ENCODE data around the gene CMA1. TPM values are rescaled to one million over a fixed set of nuclear protein-coding genes. Genes with fewer than 3 reads are reported as not detected.
"Not testable (repeated sequence)": the region's sequence is repeated elsewhere in the genome, so short reads cannot be mapped to it uniquely, and the experiment has no call there.

CMA1 gene
- not detected for total RNA-seq

DNA sequence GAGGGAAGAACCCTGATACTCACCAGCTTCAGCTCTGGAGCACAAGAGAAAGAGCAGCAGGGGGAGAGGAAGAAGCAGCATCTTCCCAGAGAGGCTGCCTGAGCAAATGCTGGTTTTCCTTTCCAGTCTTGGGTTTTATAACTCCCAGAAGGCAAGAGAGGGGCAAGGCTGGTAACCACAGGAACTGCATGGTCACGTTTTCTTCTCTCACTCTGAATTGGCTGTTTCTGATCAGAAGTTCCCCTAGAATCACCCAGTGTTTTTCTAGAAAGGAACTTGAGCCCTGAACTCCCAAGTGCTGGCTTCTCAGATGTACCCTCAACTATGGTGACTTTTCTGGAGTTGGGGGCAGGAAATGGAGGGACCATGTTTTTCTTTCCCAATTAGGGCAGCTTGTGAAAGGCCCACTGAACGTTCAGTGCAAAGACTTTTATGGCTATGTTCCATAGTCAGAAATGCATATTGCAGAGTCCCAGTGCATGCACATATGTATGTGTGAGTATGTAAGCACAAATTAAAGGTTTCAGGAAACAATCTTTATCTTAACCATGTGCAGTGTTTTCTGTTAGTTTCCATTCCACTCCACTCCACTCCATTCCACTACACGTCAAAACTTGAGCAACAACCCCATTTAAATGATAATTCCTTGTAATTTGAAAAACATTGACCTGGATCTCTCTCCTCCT is at the start of gene CMA1:
Gene CMA1, minus strand, starts transcription at position 111 of the 686 bp plus-strand sequence. Its CDS starts 30 bp downstream, at position 81.
- Histone ChIP-seq H3K36me3 (no peaks in the 10 kb centered on the region), H3K9me3 (no peaks in the 10 kb centered on the region), H3K27me3 (no peaks in the 10 kb centered on the region), H3K4me1 (no peaks in the 10 kb centered on the region), H3K4me3 (no peak within 1 kb of the TSS), H3K27ac (no peak within 1 kb of the TSS)
- TF ChIP-seq POLR2AphosphoS5 (IDR thresholded peaks at IDR 0.05; ENCODE audit: insufficient read depth in 1 of 2, low read depth in 1 of 2) (no peak), POLR2A (IDR thresholded peaks at IDR 0.05) (no peak)
- TF ChIP-seq, protein P1, sequence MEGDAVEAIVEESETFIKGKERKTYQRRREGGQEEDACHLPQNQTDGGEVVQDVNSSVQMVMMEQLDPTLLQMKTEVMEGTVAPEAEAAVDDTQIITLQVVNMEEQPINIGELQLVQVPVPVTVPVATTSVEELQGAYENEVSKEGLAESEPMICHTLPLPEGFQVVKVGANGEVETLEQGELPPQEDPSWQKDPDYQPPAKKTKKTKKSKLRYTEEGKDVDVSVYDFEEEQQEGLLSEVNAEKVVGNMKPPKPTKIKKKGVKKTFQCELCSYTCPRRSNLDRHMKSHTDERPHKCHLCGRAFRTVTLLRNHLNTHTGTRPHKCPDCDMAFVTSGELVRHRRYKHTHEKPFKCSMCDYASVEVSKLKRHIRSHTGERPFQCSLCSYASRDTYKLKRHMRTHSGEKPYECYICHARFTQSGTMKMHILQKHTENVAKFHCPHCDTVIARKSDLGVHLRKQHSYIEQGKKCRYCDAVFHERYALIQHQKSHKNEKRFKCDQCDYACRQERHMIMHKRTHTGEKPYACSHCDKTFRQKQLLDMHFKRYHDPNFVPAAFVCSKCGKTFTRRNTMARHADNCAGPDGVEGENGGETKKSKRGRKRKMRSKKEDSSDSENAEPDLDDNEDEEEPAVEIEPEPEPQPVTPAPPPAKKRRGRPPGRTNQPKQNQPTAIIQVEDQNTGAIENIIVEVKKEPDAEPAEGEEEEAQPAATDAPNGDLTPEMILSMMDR (IDR thresholded peaks at IDR 0.05) = no peak
- DNase-seq (ENCODE audit: extremely low spot score in 2 of 2) = no peak
- intact Hi-C loops (cut with DNase I) = no loop called here

DNA sequence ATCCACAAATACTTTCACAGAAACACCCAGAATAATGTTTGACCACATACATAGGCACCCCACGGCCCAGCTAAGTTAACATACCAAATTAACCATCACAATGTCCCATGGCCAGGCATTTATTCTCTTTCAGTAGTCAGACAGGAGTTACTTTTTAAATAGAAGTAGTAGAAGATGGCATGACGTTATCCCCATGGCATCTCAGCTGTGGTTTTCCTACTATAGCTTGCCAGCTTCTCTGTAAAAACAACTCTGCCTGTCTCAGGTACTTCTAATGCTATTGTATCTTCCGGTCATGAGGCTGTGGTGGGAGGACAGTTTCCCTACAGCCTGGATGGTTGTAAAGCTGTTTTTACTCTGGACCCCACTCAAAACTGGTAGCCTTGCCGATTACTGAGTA is 48.7 kb upstream of the CMA1 start:
- Histone ChIP-seq H3K4me1 (no peaks in the 10 kb centered on the region), H3K4me3 (no peak overlapping the region), H3K9me3 (no peaks in the 10 kb centered on the region), H3K27ac (no peak overlapping the region), H3K36me3 (no peaks in the 10 kb centered on the region), H3K27me3 (no peaks in the 10 kb centered on the region)
- intact Hi-C loops (cut with DNase I) = no loop called here
- DNase-seq (ENCODE audit: extremely low spot score in 2 of 2) = no peak
- TF ChIP-seq, protein P1 (IDR thresholded peaks at IDR 0.05) = no peak
- no peak for TF ChIP-seq POLR2AphosphoS5 (IDR thresholded peaks at IDR 0.05; ENCODE audit: insufficient read depth in 1 of 2, low read depth in 1 of 2)
- no peak for TF ChIP-seq POLR2A (IDR thresholded peaks at IDR 0.05)

DNA sequence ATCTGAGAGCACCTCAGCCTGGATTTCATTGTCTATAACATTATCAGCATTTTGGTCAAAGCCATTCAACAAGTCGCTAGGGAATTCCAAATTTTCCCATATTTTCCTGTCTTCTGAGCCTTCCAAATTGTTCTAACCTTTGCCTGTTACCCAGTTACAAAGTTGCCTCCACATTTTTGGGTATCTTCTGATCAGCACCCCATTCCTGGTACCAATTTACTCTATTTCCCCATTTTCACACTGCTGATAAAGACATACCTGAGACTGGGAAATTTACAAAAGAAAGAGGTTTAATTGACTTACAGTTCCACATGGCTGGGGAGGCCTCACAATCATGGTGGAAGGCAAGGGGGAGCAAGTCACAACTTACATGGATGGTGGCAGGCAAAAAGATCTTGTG is 41.0 kb upstream of the CMA1 start:
- H3K4me3 ChIP-seq; intact Hi-C loops (cut with DNase I); H3K4me1 ChIP-seq; DNase-seq (ENCODE audit: extremely low spot score in 2 of 2); H3K27ac ChIP-seq; H3K27me3 ChIP-seq; H3K9me3 ChIP-seq; H3K36me3 ChIP-seq: not testable (repeated sequence)

DNA sequence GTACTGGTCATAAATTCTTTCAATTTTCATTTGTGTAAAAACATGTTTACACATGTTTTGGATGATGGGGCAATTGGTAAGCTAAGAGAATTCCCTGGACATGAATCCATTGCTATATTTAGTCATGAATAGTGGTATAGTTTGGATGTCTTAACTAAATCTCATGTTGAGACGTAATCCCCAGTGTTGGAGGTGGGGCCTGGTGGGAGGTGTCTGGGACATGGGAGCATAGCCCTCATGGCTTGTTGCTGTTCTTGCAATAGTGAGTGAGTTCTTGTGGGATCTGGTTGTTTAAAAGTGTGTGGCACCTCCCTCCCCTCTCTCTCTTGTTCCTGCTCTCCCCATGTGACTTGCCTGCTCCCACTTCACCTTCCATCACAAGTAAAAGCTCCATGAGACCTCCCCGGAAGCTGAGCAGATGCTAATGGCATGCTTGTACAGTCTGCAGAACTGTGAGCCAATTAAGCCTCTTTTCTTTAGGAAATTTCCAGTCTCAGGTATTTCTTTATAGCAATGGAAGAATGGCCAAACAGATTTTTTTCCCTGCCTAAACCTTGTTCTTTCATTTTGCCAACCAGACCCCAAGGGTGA is 34.4 kb upstream of the CMA1 start:
- TF ChIP-seq POLR2AphosphoS5 (IDR thresholded peaks at IDR 0.05; ENCODE audit: insufficient read depth in 1 of 2, low read depth in 1 of 2) = no peak
- TF ChIP-seq, protein P1 (IDR thresholded peaks at IDR 0.05) = no peak
- TF ChIP-seq POLR2A (IDR thresholded peaks at IDR 0.05) = no peak
- H3K36me3 ChIP-seq = no peaks in the 10 kb centered on the region
- DNase-seq (ENCODE audit: extremely low spot score in 2 of 2) = no peak

DNA sequence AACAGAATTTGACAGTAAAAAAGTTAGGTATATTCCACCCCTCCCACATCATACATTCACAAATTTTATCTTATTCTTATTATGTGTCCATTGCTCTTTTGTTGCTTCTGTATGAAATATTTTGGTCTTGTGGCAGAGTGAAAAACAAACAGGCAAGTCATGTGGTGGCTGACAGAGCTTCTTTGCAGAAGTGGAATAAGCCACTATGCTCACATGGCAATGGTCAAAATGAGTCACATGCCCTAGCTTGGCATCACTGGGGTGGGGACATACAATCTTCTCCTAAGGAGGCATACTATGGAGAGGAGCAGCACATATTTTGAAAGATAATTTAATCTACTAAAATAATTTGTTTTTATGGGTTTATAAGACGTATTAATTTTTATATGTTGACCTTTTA is 27.7 kb upstream of the CMA1 start:
- TF ChIP-seq POLR2A (IDR thresholded peaks at IDR 0.05) (no peak), POLR2AphosphoS5 (IDR thresholded peaks at IDR 0.05; ENCODE audit: insufficient read depth in 1 of 2, low read depth in 1 of 2) (no peak)
- TF ChIP-seq, protein P1 (IDR thresholded peaks at IDR 0.05) = no peak
- H3K4me3 ChIP-seq = no peak overlapping the region
- H3K27me3 ChIP-seq = no peaks in the 10 kb centered on the region
- H3K27ac ChIP-seq = no peak overlapping the region
- no peaks in the 10 kb centered on the region for H3K4me1 ChIP-seq
- no peaks in the 10 kb centered on the region for H3K9me3 ChIP-seq
- no peak for DNase-seq (ENCODE audit: extremely low spot score in 2 of 2)
- intact Hi-C loops (cut with DNase I) = no loop called here
- H3K36me3 ChIP-seq = no peaks in the 10 kb centered on the region

More for the DNA sequence above, 34.4 kb upstream of the CMA1 start:
- no peaks in the 10 kb centered on the region for H3K4me1 ChIP-seq
- intact Hi-C loops (cut with DNase I) = no loop called here
- no peaks in the 10 kb centered on the region for H3K27me3 ChIP-seq
- no peak overlapping the region for H3K4me3 ChIP-seq
- no peak overlapping the region for H3K27ac ChIP-seq
- H3K9me3 ChIP-seq = no peaks in the 10 kb centered on the region

Measured in vagina (tissue), 2 donors.